ENCODE measurements around the gene GPX1.

GPX1 gene

GRCh38 chr3:49311283-49311682 lies 46.9 kb downstream of the GPX1 start:
- no peak for DNase-seq

DNA sequence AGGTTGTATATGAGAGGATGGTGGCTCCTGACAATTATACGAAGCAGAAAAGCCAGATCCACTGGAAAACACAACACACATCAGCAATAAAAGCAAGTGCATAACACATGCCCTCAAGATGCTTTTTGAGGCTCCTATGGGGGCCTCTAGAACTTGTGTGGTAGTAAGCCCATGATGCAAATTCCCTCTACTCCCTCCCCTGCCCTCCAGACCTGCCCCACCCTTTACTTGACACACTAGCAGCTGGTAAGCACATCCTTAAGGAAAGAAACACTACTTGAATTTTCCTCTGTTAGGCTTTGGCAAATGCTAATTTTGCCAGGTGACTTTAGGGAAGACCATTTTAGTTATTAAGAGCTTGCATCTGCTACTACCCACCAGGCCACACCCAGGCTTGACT lies 47.5 kb downstream of the GPX1 start:
- no peak for DNase-seq

Measured in fibroblast of skin of abdomen (primary cell).